KMS-11 (cell line): ENCODE data around the gene FAR2.

Experiments used
- H2AFZ ChIP-seq: fragments of 200-600 bp; sonication (generic); 2 replicates; pipeline ENCODE4 v1.6.1; 2016; ENCODE audit warnings: antibody characterized with exemption, mixed run types, low read depth
- H3K27ac ChIP-seq: fragments of 200-600 bp; sonication (generic); 2 replicates; pipeline ENCODE4 v1.6.1; 2016; ENCODE audit warnings: mild to moderate bottlenecking, mixed run types
- H3K27me3 ChIP-seq: fragments of 200-600 bp; sonication (generic); 2 replicates; pipeline ENCODE4 v1.6.1; 2017; ENCODE audit warnings: mild to moderate bottlenecking, low read depth, mixed run types, moderate library complexity; ENCODE audit not compliant: insufficient read depth
- H3K36me3 ChIP-seq: fragments of 200-600 bp; sonication (generic); 2 replicates; pipeline ENCODE4 v1.6.1; 2017; ENCODE audit warnings: mild to moderate bottlenecking, mixed run types; ENCODE audit not compliant: insufficient read depth
- H3K4me1 ChIP-seq: fragments of 200-600 bp; sonication (generic); 2 replicates; pipeline ENCODE4 v1.6.1; 2016; ENCODE audit warnings: mild to moderate bottlenecking, low read depth, mixed run types; ENCODE audit not compliant: poor library complexity, severe bottlenecking
- H3K4me2 ChIP-seq: fragments of 200-600 bp; sonication (generic); 2 replicates; pipeline ENCODE4 v1.7.0; 2016; ENCODE audit warnings: mild to moderate bottlenecking, mixed run types
- H3K4me3 ChIP-seq: fragments of 200-600 bp; sonication (generic); IDR thresholded peaks from 2 replicates; pipeline ENCODE4 v1.6.1; 2017; ENCODE audit warnings: low read depth, low read length, mixed read lengths; ENCODE audit not compliant: insufficient read depth
- H3K79me2 ChIP-seq: fragments of 200-600 bp; sonication (generic); 2 replicates; pipeline ENCODE4 v1.6.1; 2016; ENCODE audit warnings: low read depth, mixed run types; ENCODE audit not compliant: insufficient read depth
- H3K9ac ChIP-seq: fragments of 200-600 bp; sonication (generic); 2 replicates; pipeline ENCODE4 v1.6.1; 2016; ENCODE audit warnings: mild to moderate bottlenecking, mixed run types
- H4K20me1 ChIP-seq: fragments of 200-600 bp; sonication (generic); 2 replicates; pipeline ENCODE4 v1.6.1; 2016; ENCODE audit warnings: mild to moderate bottlenecking, mixed run types; ENCODE audit not compliant: insufficient read depth
- CTCF ChIP-seq: fragments of 200-600 bp; sonication (generic); conservative IDR thresholded peaks from 2 replicates; pipeline ENCODE4 v1.6.1; 2017; ENCODE audit warnings: low read depth, mild to moderate bottlenecking, antibody characterized with exemption, low read length, moderate library complexity, mixed read lengths

FAR2 gene

GRCh38 chr12:29309320-29309902 lies 160.3 kb downstream of the FAR2 start:
- H4K20me1 ChIP-seq, result no peaks in the 10 kb centered on the region
- TF ChIP-seq CTCF, result no peak
- H3K4me2 ChIP-seq, result no peak overlapping the region
- H3K36me3 ChIP-seq, result no peaks in the 10 kb centered on the region
- H3K27ac ChIP-seq, result no peak overlapping the region
- H3K4me3 ChIP-seq, result no peak overlapping the region
- no peaks in the 10 kb centered on the region for H3K79me2 ChIP-seq
- no peaks in the 10 kb centered on the region for H3K27me3 ChIP-seq
- H3K9ac ChIP-seq, result no peak overlapping the region
- H2AFZ ChIP-seq, result no peak overlapping the region
- no peaks in the 10 kb centered on the region for H3K4me1 ChIP-seq

DNA sequence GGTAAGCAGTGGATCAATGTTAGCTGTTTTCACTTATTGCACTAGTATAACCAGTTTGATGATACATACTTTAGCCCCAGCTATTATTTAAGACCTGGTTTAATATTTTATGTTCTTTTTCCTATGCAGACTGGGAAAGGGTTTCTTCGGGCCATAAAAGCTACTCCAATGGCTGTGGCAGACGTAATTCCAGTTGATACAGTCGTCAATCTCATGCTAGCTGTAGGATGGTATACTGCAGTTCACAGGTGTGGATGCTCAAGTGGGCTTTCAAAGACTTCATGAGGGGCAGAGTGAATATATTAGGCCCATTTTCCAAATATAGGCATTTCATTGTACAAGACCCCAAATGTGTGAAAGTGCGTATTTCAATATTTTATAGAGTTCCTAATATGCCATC lies 161.8 kb downstream of the FAR2 start:
- Histone ChIP-seq H3K4me2 (no peak overlapping the region), H2AFZ (no peak overlapping the region), H3K79me2 (no peaks in the 10 kb centered on the region), H3K36me3 (no peaks in the 10 kb centered on the region), H3K4me3 (no peak overlapping the region), H4K20me1 (no peaks in the 10 kb centered on the region), H3K27me3 (no peaks in the 10 kb centered on the region), H3K27ac (no peak overlapping the region), H3K4me1 (no peaks in the 10 kb centered on the region), H3K9ac (no peak overlapping the region)
- no peak for TF ChIP-seq CTCF

DNA sequence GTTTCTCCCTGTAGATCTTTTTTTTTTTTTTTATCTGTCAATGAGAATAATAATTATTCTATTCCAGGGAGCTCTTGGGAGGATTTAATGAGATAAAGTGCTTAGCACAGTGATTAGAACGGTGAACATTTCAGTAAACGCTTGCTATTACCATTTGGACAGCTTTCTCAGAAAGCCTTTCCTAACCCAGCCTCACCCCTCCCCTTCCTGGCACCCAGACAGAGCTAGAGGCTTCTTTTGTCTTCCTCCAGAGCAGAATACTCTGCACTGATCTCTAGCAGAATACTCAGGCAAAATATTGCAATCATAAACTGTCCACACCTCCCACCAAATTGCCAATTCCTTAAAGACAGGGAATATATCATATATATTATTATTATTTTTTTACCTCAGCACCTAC lies 165.3 kb downstream of the FAR2 start:
- Histone ChIP-seq H3K4me2 (no peak overlapping the region), H3K4me1 (no peaks in the 10 kb centered on the region), H3K4me3 (no peak overlapping the region), H3K79me2 (no peaks in the 10 kb centered on the region), H3K36me3 (no peaks in the 10 kb centered on the region), H3K27ac (no peak overlapping the region), H3K9ac (no peak overlapping the region), H4K20me1 (no peaks in the 10 kb centered on the region), H3K27me3 (no peaks in the 10 kb centered on the region), H2AFZ (no peak overlapping the region)
- TF ChIP-seq CTCF, result no peak

DNA sequence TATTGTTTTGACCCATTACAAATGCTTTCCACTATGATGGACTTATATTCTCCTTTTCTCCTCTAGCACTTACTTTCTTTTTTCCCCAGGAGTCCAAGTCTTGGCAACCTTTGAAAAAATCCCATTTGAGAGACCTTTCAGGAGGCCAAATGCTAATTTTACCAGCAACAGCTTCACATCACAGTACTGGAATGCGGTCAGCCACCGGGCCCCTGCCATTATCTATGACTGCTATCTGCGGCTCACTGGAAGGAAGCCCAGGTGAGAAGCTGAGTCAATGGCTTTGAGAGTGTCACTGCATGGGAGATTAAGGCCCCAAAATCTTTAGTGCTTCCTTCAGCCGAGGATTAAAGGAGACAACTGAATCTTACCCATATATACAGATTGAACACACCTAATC lies 167.7 kb downstream of the FAR2 start:
- H3K4me1 ChIP-seq, result no peaks in the 10 kb centered on the region
- H3K27ac ChIP-seq, result no peak overlapping the region
- no peaks in the 10 kb centered on the region for H3K79me2 ChIP-seq
- H3K4me3 ChIP-seq, result no peak overlapping the region
- no peaks in the 10 kb centered on the region for H3K36me3 ChIP-seq
- H2AFZ ChIP-seq, result no peak overlapping the region
- H3K27me3 ChIP-seq, result no peaks in the 10 kb centered on the region
- H4K20me1 ChIP-seq, result no peaks in the 10 kb centered on the region
- H3K9ac ChIP-seq, result no peak overlapping the region
- TF ChIP-seq CTCF, result no peak
- H3K4me2 ChIP-seq, result no peak overlapping the region
